ENCODE results near the gene OR2S2.

- no peak for TF ChIP-seq CTCF (IDR thresholded peaks at IDR 0.05)
- TF ChIP-seq POLR2A (IDR thresholded peaks at IDR 0.05): no peak
These were observed 49.4 kb upstream of the OR2S2 start for GRCh38 chr9:36007316-36007708.
